Peyer's patch (tissue), 4 donors: Measurements from ENCODE around the gene TMEM117.
"Not testable (repeated sequence)": the region's sequence is repeated elsewhere in the genome, so short reads cannot be mapped to it uniquely, and the experiment has no call there.

Source experiments
- POLR2A ChIP-seq, 2 donors: fragments of 450-650 bp; IDR thresholded peaks; one replicate each; pipeline ENCODE4 v1.5.1; 2017; ENCODE audit warnings: antibody characterized with exemption in 2 of 2, mild to moderate bottlenecking in 2 of 2, moderate library complexity in 2 of 2
- TF ChIP-seq, protein P1 (sequence below), 6 experiments: fragments of 450-650 bp in 4 of 6; fragments of 200-600 bp in 2 of 6; sonication (generic) in 1 of 6; IDR thresholded peaks; one replicate each; pipeline ENCODE4 v1.5.1; 2017 to 2019; ENCODE audit warnings: antibody characterized with exemption in 6 of 6, mild to moderate bottlenecking in 3 of 6, moderate library complexity in 1 of 6

DNA sequence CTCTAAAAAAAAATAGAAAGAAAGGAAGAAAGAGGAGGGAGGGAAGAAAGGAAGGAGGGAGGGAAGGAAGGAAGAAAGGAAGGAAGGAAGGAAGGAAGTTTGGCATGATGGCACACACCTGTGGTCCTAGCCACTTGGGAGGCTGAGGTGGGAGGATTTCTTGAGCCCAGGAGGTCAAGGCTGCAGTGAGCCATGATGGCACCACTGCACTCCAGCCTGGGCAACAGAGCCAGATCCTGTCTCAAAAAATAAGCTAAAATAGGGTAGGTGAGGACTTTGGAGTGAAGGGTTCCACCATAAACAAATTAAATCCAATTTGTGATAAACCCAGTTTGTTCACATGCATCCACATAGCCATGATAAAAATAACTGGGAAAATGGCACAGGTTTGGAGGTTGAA, 543.2 kb downstream of the TMEM117 start:
- TF ChIP-seq, protein P1, sequence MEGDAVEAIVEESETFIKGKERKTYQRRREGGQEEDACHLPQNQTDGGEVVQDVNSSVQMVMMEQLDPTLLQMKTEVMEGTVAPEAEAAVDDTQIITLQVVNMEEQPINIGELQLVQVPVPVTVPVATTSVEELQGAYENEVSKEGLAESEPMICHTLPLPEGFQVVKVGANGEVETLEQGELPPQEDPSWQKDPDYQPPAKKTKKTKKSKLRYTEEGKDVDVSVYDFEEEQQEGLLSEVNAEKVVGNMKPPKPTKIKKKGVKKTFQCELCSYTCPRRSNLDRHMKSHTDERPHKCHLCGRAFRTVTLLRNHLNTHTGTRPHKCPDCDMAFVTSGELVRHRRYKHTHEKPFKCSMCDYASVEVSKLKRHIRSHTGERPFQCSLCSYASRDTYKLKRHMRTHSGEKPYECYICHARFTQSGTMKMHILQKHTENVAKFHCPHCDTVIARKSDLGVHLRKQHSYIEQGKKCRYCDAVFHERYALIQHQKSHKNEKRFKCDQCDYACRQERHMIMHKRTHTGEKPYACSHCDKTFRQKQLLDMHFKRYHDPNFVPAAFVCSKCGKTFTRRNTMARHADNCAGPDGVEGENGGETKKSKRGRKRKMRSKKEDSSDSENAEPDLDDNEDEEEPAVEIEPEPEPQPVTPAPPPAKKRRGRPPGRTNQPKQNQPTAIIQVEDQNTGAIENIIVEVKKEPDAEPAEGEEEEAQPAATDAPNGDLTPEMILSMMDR (IDR thresholded peaks at IDR 0.05), result not testable (repeated sequence)
- not testable (repeated sequence) for TF ChIP-seq POLR2A (IDR thresholded peaks at IDR 0.05)
